Testis (tissue), 2 donors: Measurements from ENCODE around the gene MAN2B1.

Source experiments
- CTCF ChIP-seq, 3 experiments: fragments of 450-650 bp in 2 of 3; fragments of 200-600 bp in 1 of 3; sonication (generic) in 1 of 3; IDR thresholded peaks; one replicate each; pipeline ENCODE4 v1.5.1; 2016 to 2019; ENCODE audit warnings: antibody characterized with exemption in 3 of 3, mild to moderate bottlenecking in 2 of 3, moderate library complexity in 1 of 3
- POLR2A ChIP-seq: fragments of 450-650 bp; IDR thresholded peaks from one replicate; pipeline ENCODE4 v1.6.1; 2017; ENCODE audit warnings: antibody characterized with exemption, mild to moderate bottlenecking, moderate library complexity

- TF ChIP-seq CTCF (IDR thresholded peaks at IDR 0.05), result no peak
- no peak for TF ChIP-seq POLR2A
Observed at GRCh38 chr19:12606796-12607195, 59.7 kb downstream of the MAN2B1 start.
